ENCODE results near the gene ADGRL1. TPM values are rescaled to one million over a fixed set of nuclear protein-coding genes. Genes with fewer than 3 reads are reported as not detected.
"Not testable (repeated sequence)": the region's sequence is repeated elsewhere in the genome, so short reads cannot be mapped to it uniquely, and the experiment has no call there.

Gene ADGRL1
- total RNA-seq, 1 donor from 2014 or later: 2.1 TPM

DNA sequence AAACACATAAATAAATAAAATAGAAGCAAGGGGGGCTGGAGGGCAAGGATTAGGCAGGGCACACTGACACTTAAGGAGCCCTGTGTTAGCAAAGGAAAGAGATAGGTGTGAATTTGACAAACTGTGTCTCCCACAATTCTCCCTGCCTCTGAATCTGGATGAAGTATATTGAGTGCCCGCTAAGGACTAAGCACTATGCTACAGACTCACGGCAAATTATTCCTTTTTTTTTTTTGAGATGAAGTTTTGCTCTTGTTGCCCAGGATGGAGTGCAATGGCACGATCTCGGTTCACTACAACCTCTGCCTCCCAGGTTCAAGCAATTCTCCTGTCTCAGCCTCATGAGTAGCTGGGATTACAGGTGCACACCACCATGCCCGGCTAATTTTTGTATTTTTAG, 38.4 kb upstream of the ADGRL1 start:
- not testable (repeated sequence) for FAIRE-seq; H3K36me3 ChIP-seq (ENCODE audit: control insufficient read depth, insufficient read depth, low read length); H3K4me3 ChIP-seq (ENCODE audit: low read depth, low read length); DNase-seq (ENCODE audit: low read depth); H3K27me3 ChIP-seq (ENCODE audit: control insufficient read depth, insufficient read depth, low read length)

DNA sequence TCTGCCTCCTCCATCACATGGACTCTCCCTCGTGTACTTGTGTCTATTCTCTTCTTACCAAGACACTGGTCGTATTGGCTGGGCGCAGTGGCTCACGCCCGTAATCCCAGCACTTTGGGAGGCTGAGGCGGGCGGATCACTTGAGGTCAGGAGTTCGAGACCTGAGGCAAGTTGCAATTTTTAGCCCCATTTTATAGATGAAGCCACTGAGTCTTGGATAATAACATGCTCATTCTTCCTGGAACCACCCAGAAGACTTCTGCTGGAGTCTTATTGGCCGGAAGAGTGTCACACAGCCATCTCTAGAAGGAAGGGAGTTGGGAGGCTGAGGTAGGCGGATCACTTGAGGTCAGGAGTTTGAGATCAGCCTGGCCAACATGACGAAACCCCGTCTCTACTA, 37.7 kb upstream of the ADGRL1 start:
- DNase-seq (ENCODE audit: low read depth); H3K27me3 ChIP-seq (ENCODE audit: control insufficient read depth, insufficient read depth, low read length); H3K36me3 ChIP-seq (ENCODE audit: control insufficient read depth, insufficient read depth, low read length); FAIRE-seq; H3K4me3 ChIP-seq (ENCODE audit: low read depth, low read length): not testable (repeated sequence)

DNA sequence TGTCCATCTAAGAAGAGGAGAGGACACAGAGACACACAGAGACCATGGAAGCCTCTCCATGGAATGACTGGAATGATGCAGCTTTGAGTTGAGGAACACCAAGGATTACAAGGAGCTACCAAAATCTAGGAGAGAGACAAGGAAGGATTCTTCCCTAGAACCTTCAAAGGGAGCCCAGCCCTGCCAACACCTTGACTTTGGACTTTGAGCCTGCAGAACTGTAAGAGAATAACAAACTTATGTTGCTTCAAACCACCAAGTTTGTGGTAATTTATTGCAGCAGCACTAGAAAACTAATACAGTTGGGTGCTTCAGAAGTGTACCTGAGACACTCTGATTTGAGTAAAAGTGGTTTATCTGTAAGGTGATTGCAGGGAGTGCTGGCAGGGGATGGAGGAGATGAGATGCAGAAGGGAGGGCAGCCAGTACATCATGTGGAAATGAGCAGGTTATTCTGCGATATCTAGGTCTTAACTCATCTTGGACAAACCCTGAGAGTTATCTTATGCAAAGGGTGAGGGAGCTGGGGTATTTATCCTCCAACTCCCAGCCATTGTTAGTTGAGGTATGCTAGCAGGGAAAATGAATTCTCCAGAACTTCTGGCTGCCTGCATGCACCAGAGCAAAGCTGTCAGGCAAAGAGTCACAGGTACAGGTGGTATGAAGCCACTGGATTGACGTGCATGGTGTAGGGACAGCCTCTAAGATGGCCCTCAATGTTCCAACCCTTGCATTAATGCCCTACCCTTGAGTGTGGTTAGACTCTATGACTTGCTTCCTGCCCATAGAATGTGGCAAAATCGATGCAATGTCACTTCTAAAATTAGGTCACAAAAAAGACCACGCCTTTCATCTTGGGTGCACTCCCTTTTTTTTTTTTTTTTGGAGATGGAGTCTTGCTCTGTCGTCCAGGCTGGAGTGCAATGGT, 31.3 kb upstream of the ADGRL1 start:
- Histone ChIP-seq H3K4me3 (ENCODE audit: low read depth, low read length) (no peak overlapping the region), H3K27me3 (ENCODE audit: control insufficient read depth, insufficient read depth, low read length) (no peaks in the 10 kb centered on the region), H3K36me3 (ENCODE audit: control insufficient read depth, insufficient read depth, low read length) (no peaks in the 10 kb centered on the region)
- FAIRE-seq (peak; percentile 28), DNase-seq (ENCODE audit: low read depth) (no peak)
- TF ChIP-seq, protein P1, sequence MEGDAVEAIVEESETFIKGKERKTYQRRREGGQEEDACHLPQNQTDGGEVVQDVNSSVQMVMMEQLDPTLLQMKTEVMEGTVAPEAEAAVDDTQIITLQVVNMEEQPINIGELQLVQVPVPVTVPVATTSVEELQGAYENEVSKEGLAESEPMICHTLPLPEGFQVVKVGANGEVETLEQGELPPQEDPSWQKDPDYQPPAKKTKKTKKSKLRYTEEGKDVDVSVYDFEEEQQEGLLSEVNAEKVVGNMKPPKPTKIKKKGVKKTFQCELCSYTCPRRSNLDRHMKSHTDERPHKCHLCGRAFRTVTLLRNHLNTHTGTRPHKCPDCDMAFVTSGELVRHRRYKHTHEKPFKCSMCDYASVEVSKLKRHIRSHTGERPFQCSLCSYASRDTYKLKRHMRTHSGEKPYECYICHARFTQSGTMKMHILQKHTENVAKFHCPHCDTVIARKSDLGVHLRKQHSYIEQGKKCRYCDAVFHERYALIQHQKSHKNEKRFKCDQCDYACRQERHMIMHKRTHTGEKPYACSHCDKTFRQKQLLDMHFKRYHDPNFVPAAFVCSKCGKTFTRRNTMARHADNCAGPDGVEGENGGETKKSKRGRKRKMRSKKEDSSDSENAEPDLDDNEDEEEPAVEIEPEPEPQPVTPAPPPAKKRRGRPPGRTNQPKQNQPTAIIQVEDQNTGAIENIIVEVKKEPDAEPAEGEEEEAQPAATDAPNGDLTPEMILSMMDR (IDR thresholded peaks at IDR 0.05; ENCODE audit: insufficient read depth, low read length, severe bottlenecking): no peak

DNA sequence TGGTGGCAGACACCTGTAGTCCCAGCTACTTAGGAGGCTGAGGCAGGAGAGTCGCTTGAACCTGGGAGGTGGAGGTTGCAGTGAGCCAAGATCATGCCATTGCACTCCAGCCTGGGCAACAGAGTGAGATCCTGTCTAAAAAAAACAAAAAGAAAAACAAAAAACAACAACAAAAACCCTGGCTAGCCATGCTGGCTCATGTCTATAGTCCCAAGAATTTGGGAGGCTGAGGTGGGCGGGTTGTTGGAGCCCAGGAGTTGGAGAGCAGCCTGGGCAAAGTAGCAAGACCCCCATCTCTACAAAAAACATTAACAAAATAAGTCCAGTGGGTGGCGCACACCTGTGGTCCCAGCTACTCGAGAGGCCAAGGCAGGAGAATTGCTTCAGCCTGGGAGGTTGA, 27.0 kb upstream of the ADGRL1 start:
- not testable (repeated sequence) for H3K27me3 ChIP-seq (ENCODE audit: control insufficient read depth, insufficient read depth, low read length); DNase-seq (ENCODE audit: low read depth); H3K36me3 ChIP-seq (ENCODE audit: control insufficient read depth, insufficient read depth, low read length); H3K4me3 ChIP-seq (ENCODE audit: low read depth, low read length)
- peak; percentile 60 for FAIRE-seq

- H3K36me3 ChIP-seq (ENCODE audit: control insufficient read depth, insufficient read depth, low read length); FAIRE-seq; DNase-seq (ENCODE audit: low read depth); H3K27me3 ChIP-seq (ENCODE audit: control insufficient read depth, insufficient read depth, low read length); H3K4me3 ChIP-seq (ENCODE audit: low read depth, low read length): not testable (repeated sequence)
Observed at GRCh38 chr19:14228446-14229071, 22.6 kb upstream of the ADGRL1 start.

DNA sequence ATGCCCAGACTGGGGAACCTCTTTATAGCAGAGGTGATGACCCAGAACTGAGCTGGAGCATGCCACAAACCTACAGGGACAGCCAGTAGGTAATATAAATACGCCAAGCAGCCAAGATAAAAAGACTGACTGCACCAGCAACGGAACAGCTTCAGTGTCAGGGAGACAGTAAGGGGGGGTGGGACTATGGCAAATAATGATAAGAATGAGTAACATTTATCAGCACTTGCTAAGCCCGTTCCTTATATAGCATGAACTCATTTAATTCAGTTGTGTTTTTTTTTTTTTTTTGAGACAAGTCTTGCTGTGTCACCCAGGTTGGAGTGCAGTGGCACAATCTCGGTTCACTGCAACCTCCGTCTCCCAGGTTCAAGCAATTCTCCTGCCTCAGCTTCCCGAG, 20.5 kb upstream of the ADGRL1 start:
- not testable (repeated sequence) for FAIRE-seq; H3K4me3 ChIP-seq (ENCODE audit: low read depth, low read length); DNase-seq (ENCODE audit: low read depth); H3K36me3 ChIP-seq (ENCODE audit: control insufficient read depth, insufficient read depth, low read length); H3K27me3 ChIP-seq (ENCODE audit: control insufficient read depth, insufficient read depth, low read length)

DNA sequence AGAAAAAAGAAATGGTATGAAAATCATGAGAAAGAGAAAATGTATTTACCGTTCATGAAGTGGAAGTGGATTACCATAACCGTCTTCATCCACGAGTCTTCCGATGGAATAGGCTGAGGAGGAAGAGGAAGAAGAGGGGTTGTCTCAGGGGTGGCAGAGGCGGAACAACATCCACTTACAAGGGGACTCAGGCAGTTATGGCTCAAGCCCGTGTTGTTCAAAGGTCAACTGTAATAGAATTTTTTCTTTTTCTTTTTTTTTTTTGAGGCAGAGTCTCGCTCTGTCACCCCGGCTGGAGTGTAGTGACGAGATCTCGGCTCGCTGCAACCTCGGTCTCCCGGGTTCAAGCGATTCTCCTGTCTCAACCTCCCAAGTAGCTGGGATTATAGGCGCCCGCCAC, 16.9 kb upstream of the ADGRL1 start:
- Histone ChIP-seq H3K27me3 (ENCODE audit: control insufficient read depth, insufficient read depth, low read length) (no peaks in the 10 kb centered on the region), H3K36me3 (ENCODE audit: control insufficient read depth, insufficient read depth, low read length) (no peaks in the 10 kb centered on the region), H3K4me3 (ENCODE audit: low read depth, low read length) (no peak overlapping the region)
- FAIRE-seq (no peak), DNase-seq (ENCODE audit: low read depth) (no peak)
- TF ChIP-seq, protein P1 (IDR thresholded peaks at IDR 0.05; ENCODE audit: insufficient read depth, low read length, severe bottlenecking): no peak

GRCh38 chr19:14221345-14221744, 15.4 kb upstream of the ADGRL1 start:
- H3K36me3 ChIP-seq (ENCODE audit: control insufficient read depth, insufficient read depth, low read length); FAIRE-seq; H3K27me3 ChIP-seq (ENCODE audit: control insufficient read depth, insufficient read depth, low read length); H3K4me3 ChIP-seq (ENCODE audit: low read depth, low read length): not testable (repeated sequence)
- DNase-seq (ENCODE audit: low read depth): peak; percentile 4
- TF ChIP-seq, protein P1 (IDR thresholded peaks at IDR 0.05; ENCODE audit: insufficient read depth, low read length, severe bottlenecking): peak; percentile 34

Measured in bronchial epithelial cell (primary cell).